ENCODE data around the gene MOGAT3.

Gene MOGAT3

Small RNAs within 50 kb of the gene (small RNA-seq; reads per million reads assigned to genes)
- gene MIR4653 (ENCODE audit: low read depth) = 0.86 reads per million
